Measurements from ENCODE around the gene ELAC1.
"Not testable (repeated sequence)": the region's sequence is repeated elsewhere in the genome, so short reads cannot be mapped to it uniquely, and the experiment has no call there.

ELAC1 gene, protein sequence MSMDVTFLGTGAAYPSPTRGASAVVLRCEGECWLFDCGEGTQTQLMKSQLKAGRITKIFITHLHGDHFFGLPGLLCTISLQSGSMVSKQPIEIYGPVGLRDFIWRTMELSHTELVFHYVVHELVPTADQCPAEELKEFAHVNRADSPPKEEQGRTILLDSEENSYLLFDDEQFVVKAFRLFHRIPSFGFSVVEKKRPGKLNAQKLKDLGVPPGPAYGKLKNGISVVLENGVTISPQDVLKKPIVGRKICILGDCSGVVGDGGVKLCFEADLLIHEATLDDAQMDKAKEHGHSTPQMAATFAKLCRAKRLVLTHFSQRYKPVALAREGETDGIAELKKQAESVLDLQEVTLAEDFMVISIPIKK

GRCh38 chr18:50967714-50968661 is at the start of gene ELAC1:
ELAC1 (plus strand) TSS chr18:50968040; CDS start chr18:50974405, 6,365 bp downstream.
- FAIRE-seq = no peak

GRCh38 chr18:50918153-50918552 is 49.7 kb upstream of the ELAC1 start:
- FAIRE-seq = no peak

- no peak for FAIRE-seq
Observed at GRCh38 chr18:50924372-50924771, 43.5 kb upstream of the ELAC1 start.

- no peak for FAIRE-seq
Observed at GRCh38 chr18:50926521-50926920, 41.3 kb upstream of the ELAC1 start.

DNA sequence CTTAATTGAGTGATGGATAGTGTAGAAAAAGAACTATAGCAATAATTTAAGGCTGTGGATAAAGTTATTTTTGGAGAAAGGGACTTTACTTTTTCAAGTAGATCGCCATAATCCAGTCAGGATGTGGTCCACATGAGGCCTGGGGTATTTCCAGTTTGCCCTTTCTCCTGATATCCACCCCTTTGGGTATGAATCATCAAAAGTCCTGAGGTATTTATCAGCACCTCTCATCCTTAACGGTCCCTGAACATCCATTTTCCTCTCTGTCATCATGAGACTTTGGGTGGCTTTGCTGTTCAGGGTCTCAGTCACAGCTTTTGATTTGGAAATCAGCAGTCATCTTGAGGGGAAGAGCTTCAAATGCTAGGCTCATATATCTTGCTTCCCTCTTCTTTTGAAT is 39.3 kb upstream of the ELAC1 start:
- no peak for FAIRE-seq

- FAIRE-seq = no peak
Observed at GRCh38 chr18:50933684-50934083, 34.2 kb upstream of the ELAC1 start.

GRCh38 chr18:50934545-50935211 is 33.2 kb upstream of the ELAC1 start:
- no peak for FAIRE-seq

- no peak for FAIRE-seq
Observed at GRCh38 chr18:50935493-50936191, 32.2 kb upstream of the ELAC1 start.

DNA sequence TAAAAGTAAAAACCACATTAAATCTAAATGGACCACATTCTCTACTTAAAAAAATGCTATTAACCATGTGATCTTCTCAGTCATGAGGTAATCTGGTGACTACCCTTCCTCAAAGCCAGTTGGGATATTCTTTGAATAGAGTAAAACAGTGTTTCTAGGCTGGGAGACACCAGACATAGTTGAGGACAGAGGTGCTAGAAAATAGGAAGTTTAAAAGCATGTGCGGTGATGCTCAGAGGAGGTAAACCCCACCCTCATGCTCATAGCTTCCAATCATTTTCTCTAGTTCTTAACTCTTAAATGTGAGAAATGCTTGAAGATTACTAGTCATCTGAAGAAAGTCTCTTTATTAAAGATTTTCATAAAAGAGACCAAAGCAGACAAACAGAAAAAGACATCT is 30.7 kb upstream of the ELAC1 start:
- FAIRE-seq = no peak

- no peak for FAIRE-seq
Observed at GRCh38 chr18:50938912-50939311, 28.9 kb upstream of the ELAC1 start.

- no peak for FAIRE-seq
Observed at GRCh38 chr18:50944245-50944932, 23.5 kb upstream of the ELAC1 start.

DNA sequence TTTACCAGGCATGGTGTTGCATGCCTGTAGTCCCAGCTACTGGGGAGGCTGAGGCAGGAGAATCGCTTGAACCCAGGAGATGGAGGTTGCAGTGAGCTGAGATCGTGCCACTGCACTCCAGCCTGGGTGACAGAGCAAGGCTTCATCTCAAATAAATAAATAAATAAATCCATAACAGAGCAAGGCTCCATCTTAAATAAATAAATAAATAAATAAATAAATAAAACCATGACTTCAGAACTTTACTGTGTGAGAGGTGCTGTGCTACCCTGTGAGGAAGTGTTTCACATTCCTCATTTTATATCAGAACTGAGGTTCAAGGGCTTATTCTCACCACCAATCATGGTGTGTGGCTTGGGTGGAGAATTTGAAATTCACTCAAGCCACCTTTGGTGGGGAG is 21.9 kb upstream of the ELAC1 start:
- not testable (repeated sequence) for FAIRE-seq

DNA sequence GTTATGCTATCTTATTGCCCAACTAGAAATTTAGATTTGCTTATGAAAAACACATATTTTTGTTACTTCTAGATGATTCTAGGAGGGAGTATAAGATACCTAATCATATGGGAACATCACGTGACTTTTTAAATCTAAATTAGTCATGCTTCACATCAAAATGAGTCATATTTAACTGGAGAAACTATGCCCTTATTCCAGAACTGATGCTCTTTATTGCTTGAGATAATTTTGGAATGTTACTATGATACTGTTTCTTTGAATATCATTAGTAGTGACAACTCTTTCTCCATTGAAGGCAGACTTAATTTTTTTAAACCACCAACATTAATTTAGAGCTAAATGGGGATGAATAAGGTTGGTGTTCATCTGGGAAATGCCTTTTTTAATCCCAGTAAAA is 19.9 kb upstream of the ELAC1 start:
- FAIRE-seq = no peak

DNA sequence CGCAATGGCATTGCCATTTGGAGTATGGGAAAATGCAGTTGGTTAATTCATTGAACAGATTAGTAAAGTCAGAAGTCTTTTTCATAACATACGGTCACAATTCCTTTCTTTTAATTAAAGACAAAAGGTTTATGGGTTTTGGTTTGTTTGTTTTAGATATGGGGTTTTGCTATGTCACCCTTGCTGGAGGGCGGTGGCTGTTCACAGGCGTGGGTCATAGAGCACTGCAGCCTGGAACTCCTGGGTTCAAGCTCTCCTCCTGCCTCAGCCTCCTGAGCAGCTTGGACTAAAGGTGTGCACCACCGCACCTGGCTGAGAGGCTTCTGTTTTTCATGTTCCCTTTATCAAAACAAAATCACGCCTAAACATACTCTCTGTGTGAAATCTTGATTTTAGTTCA is 18.7 kb upstream of the ELAC1 start:
- no peak for FAIRE-seq

- no peak for FAIRE-seq
Observed at GRCh38 chr18:50950626-50951025, 17.2 kb upstream of the ELAC1 start.

- no peak for FAIRE-seq
Observed at GRCh38 chr18:50953822-50954221, 14.0 kb upstream of the ELAC1 start.

DNA sequence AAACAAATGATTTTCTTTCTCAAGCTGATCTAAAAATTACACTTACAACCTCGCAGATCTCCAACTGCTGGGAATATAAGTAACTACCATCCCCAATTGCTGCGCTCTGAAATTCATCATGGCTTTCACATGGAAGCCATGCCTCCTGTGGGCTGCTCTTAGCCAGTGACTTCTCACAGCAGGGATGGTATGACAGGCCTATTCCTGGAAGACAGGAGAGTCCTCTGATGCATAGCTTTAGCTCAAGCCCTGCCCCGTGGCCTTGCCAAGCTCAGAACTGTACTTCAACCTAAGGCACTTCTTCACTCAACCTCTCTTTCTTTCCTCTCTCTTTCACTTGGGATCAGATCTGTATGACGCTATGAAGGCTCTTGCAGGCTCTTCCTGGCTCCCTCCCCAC is 12.6 kb upstream of the ELAC1 start:
- FAIRE-seq = no peak

DNA sequence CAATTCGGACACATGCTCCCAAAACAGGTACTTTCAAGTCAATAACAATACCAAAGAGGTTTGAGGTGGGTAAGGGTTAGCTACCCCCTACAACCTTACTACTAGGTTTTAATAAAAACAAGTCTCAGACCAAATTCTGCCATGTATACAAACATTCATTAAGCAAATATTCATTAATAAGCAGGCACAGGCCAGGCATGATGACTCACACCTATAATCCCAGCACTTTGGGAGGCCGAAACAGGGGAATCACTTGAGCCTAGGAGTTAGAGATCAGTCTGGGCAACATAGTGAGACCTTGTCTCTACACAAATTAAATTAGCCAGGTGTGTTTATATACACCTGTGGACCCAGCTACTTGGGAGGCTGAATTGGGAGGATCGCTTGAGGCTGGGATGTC is 11.7 kb upstream of the ELAC1 start:
- FAIRE-seq = no peak

- FAIRE-seq = no peak
Observed at GRCh38 chr18:50961974-50962373, 5.9 kb upstream of the ELAC1 start.

GRCh38 chr18:50969448-50969847 is 1.6 kb downstream of the ELAC1 start:
- no peak for FAIRE-seq

DNA sequence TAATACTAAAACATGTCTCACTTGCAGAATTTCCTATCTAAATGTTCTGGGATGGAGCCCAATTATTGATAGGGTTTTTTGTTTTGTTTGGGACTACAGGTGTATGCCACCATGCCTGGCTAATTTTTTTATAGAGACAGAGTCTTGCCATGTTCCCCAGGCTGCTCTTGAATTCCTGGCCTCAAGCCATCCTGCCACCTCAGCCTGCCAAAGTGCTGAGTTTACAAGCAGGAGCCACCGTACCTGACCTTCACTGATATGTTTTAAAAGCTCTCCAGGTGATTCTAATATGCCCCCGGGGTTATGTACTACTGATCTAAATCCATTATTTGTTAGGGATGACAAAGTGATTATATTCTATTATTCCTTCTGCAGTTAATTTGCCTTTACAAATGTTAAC is 2.2 kb downstream of the ELAC1 start:
- FAIRE-seq = no peak

DNA sequence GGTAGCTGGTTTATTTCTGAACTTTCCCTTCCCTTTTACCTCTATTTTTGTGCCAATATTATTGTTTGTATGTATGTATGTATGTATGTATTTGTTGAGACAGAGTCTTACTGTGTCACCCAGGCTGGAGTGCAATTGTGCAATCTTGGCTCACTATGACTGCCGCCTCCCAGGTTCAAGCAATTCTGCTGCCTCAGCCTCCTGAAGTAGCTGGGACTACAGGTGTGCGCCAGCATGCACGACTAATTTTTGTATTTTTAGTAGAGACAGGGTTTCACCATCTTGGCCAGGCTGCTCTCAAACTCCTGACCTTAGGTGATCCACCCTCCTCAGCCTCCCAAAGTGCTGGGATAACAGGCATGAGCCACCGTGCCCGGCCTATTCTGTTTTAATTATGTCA is 4.6 kb downstream of the ELAC1 start:
- not testable (repeated sequence) for FAIRE-seq

Data from endometrium (tissue), 2 donors.